NCI-H1436 (cell line): ENCODE measurements around the gene MAP2K5.

Experiments used
- DNase-seq: peaks from one replicate; lab custom pipeline; 2025; lab: John Stamatoyannopoulos, UW

The MAP2K5 gene

DNA sequence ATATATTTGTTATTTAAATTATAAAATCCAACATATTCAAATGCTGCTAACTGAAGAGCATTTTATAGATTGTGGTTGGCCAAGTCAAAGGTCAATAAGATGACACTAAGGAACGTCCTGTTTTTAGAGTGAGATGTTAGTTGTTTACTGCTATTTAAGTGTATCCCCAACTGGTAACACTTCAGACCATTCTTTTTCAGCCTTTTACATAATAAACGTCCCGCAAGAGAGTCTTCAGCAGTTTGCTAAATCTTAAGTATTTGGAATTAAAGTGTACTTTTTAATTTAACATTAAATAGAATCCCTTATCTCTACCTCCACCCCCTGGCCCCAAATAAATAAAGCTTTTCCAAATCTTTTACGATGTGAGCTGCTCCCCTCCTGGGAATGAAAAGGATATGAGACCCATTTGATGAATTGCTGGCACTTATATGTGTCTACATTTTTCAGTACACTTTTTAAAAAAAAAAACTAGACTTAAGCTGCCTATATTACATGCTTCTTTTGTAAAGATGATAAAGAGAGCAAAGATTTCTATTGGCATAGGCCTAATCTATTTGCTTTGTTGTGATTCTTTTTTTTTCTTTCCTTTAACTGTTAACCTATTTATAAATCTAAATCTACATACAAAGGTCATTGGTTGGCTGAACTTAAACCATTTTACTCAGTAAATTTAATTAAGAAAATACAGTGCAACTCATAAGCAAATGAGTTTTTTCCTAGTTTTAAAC lies 181.0 kb downstream of the MAP2K5 start:
- no peak for DNase-seq

DNA sequence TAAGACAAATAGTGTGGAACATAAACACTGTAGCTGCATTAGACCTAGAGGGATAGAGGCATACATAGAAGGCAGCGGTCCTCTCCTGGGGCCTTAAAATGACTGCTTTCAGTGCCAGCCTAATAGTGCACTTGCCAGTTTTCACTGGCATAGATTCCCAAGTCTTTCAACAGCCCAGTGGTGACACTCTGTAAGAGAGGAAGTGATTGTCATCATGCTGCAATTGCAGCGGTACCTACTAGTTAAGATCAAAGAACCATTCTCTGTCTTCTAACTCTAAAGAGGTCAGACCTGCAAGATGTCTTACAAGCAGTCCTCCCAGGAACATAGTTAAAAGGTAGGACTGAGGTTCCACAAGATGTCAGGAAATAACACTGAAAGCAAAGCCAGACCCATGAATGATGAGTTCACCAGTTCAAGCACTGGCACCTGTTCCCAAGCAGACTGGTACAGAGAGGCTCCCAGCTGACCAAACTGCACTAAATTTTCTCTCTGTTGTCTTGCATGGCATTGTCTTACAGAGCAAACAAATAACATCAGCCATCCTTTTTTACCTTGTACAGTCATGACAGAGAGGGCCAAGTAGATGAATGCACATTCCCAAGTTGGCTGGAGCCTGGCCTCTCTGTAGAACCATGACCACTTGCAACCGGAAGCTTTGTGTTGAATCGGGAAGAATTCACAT lies 182.3 kb downstream of the MAP2K5 start:
- DNase-seq, result no peak

DNA sequence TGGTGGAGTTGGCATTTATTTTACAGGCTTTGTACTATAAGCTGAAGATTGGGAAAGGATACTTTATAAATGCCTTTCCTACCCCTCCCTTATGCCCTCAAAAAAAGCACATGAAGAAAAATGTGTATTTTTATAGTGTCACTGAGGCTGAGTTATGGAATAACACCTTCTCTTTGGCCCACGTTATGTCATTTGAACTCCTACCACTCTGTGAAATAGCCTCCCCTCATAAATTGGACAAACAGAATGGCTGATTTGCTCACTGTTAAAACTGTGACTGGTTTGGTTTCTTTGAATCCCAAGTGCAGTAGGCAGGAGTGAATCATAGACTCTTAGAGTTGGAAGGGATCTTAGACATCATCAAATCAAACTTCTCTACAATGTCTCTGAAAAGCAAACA lies 187.6 kb downstream of the MAP2K5 start:
- DNase-seq, result no peak

DNA sequence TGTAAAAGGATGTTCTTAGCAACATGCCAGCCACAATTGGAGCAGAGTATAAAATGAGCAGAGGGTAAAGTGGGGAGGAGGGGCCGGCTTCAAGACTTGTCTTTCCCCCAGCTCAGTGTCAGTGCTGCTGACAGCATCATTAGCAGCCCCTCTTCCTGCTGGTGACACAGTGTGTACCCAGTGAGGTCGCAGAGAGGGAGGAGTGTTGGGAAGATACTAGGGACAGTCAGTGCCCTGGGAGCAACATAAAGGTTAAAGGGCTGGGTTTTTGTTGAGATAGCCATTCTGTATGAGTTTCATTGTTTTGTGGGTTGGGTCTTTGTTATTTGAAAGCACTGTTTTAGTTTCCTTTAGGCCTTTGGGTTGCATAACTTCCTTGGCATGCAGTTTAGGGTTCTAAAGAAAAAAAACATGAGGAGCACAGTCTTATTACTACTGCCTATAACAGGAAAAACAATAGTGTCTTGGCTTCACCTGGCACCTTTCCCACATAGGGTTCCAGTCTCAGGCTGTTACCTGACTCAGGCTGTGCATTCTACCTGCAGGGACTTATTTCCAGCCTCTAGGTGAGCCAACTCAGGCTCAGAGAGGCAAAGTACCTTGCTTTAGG lies 188.7 kb downstream of the MAP2K5 start:
- DNase-seq, result no peak

- no peak for DNase-seq
Measured at GRCh38 chr15:67732164-67732563, 189.7 kb downstream of the MAP2K5 start.

- DNase-seq, result no peak
Measured at GRCh38 chr15:67732671-67733374, 190.3 kb downstream of the MAP2K5 start.

DNA sequence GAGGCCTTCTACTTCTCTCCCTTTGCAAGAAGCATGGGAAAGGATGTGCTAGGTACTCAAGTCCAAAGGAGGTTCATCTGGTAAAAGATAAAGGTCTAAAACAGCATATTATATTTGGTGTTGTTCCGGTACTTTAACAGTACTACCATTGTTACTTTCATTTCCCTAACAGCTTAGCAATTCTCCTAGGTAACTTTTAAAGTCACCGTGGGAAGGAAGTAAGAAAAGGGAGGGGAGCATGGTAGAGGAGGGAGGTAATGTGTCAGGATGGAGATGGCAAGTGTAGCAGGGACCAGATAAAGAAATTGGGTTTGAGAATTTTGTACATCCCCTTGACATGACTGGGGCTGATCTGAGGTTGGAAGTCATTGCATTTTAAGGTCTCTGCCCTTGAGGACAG lies 193.4 kb downstream of the MAP2K5 start:
- DNase-seq, result no peak

- no peak for DNase-seq
Measured at GRCh38 chr15:67736810-67737209, 194.3 kb downstream of the MAP2K5 start.

- DNase-seq, result no peak
Measured at GRCh38 chr15:67738056-67738455, 195.6 kb downstream of the MAP2K5 start.

DNA sequence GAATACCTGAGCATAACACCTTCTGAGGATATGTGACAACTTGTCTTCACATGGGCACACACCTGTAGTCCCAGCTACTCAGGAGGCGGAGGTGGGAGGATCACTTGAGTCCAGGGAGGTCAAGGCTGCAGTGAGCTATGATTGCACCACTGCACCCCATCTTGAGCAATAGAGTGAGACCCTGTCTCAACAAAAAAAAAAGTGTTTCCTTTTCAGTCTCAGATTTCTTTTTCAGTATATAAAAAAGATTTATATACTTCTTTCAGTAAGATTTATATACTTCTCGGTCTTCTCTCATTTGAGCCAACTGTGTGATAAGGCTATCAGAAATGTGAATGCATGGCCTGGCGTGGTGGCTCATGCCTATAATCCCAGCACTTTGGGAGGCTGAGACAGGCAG lies 197.9 kb downstream of the MAP2K5 start:
- DNase-seq, result no peak

GRCh38 chr15:67741308-67741707 lies 198.8 kb downstream of the MAP2K5 start:
- no peak for DNase-seq

DNA sequence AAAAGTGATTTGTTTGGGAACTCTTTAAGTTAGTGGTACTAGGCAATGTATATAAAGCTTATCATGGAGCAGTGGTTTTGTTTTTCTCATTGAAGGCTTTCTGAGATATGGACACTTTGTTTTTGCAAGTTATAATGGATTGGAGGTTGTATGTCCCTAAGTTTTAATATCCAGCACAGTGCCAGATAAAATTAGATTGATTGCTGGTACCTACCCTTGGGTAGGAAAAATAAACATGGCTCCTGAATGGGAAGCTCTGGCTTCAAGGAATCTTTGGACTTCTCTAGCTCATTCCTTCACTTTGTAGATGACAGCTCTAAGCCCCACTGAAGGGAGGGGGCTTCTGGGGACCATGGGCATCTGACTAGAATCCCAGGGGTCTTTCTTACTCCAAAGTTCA lies 201.1 kb downstream of the MAP2K5 start:
- DNase-seq, result no peak

- no peak for DNase-seq
Measured at GRCh38 chr15:67744331-67745072, 202.0 kb downstream of the MAP2K5 start.

GRCh38 chr15:67745073-67746006 lies 202.8 kb downstream of the MAP2K5 start:
- no peak for DNase-seq

GRCh38 chr15:67746022-67746421 lies 203.5 kb downstream of the MAP2K5 start:
- DNase-seq, result no peak

DNA sequence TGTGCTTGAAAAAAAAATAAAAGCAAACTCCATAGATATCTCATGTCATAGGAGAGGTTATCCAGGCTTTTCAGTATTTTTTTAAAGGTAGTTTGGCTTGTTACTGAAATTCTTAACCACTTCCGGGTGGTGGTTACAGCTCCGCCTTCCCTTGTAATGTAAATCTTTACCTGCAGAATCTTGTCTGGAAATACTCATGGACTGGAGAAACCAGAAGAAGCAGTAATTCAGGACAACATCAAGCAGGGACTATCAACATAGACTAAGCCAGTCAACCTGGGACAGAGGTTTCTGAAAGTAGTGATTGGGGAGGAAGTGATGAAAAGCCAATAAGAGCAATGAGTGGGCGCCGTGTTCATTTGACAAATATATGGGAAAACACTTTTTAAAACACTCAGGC lies 203.9 kb downstream of the MAP2K5 start:
- DNase-seq, result no peak

GRCh38 chr15:67747921-67748320 lies 205.4 kb downstream of the MAP2K5 start:
- no peak for DNase-seq

- no peak for DNase-seq
Measured at GRCh38 chr15:67750371-67750770, 207.9 kb downstream of the MAP2K5 start.

GRCh38 chr15:67753891-67754290 lies 211.4 kb downstream of the MAP2K5 start:
- no peak for DNase-seq

- no peak for DNase-seq
Measured at GRCh38 chr15:67755264-67755663, 212.8 kb downstream of the MAP2K5 start.

GRCh38 chr15:67755936-67756335 lies 213.4 kb downstream of the MAP2K5 start:
- DNase-seq, result no peak
